Medulla oblongata (tissue), 1 donor: ENCODE data around the gene BATF2.
"Not testable (repeated sequence)": the region's sequence is repeated elsewhere in the genome, so short reads cannot be mapped to it uniquely, and the experiment has no call there.

ENCODE experiments used
- DNase-seq: peaks from one replicate; pipeline ENCODE4 v3.0.0-alpha.2; 2015; ENCODE audit errors: extremely low spot score

Gene BATF2, protein sequence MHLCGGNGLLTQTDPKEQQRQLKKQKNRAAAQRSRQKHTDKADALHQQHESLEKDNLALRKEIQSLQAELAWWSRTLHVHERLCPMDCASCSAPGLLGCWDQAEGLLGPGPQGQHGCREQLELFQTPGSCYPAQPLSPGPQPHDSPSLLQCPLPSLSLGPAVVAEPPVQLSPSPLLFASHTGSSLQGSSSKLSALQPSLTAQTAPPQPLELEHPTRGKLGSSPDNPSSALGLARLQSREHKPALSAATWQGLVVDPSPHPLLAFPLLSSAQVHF

DNA sequence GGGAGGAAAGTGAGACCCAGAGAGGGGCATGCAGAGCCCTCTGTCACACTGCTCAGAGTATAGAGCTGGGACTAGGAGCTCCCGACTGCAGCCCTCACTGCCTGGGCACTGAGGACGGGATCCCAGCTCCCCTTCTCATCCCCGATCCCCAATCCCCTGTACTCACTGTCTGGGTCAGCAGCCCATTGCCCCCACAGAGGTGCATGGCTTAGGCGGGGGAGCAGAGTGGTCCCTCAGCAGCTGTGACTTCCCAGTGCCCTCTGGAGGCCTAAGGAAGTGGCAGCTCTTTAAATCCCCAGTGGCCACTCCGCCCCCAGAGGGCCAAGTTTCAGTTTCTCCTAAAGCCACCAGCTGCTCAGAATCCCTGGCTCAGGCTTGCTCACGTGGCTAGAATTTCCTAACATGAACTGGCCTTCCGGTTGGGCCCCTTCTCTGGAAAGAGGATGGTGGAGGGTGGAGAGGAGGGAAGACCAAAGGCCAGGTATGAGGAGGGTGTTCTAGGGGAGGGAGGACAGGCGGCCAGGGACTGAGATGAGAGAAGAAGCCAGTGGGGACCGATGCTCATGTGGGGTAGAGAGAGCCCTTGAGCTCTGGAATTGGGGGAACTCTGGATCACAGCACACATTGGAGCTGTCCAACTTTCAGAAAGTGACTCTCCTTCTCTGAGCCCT is at the start of gene BATF2:
Gene BATF2, minus strand, starts transcription at position 262 of the 671 bp plus-strand sequence. Its CDS starts 57 bp downstream, at position 205.
- peak; percentile 90 for DNase-seq

- no peak for DNase-seq
Observed at GRCh38 chr11:65045728-65046127, 49.0 kb upstream of the BATF2 start.

GRCh38 chr11:65045061-65045460 is 48.3 kb upstream of the BATF2 start:
- DNase-seq = no peak

- DNase-seq = peak; percentile 68
Observed at GRCh38 chr11:65043881-65044501, 47.2 kb upstream of the BATF2 start.

DNA sequence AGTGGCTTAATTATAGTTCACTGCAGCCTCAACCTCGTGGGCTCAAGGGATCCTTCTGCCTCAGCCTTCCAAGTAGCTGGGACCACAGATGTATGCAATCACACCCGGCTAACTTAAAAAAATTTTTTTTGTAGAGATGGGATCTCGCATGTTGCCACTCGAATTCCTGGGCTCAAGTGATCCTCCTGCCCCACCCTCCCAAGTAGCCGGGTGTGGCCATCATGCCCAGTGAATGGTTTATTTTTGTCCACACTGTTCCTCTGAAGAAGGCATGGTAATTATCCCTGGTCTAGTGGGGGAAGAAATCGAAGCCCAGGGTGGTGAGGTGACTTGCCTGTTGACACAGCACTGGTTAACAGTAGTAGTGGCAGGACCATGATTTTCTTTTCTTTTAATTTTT is 46.1 kb upstream of the BATF2 start:
- DNase-seq = no peak

DNA sequence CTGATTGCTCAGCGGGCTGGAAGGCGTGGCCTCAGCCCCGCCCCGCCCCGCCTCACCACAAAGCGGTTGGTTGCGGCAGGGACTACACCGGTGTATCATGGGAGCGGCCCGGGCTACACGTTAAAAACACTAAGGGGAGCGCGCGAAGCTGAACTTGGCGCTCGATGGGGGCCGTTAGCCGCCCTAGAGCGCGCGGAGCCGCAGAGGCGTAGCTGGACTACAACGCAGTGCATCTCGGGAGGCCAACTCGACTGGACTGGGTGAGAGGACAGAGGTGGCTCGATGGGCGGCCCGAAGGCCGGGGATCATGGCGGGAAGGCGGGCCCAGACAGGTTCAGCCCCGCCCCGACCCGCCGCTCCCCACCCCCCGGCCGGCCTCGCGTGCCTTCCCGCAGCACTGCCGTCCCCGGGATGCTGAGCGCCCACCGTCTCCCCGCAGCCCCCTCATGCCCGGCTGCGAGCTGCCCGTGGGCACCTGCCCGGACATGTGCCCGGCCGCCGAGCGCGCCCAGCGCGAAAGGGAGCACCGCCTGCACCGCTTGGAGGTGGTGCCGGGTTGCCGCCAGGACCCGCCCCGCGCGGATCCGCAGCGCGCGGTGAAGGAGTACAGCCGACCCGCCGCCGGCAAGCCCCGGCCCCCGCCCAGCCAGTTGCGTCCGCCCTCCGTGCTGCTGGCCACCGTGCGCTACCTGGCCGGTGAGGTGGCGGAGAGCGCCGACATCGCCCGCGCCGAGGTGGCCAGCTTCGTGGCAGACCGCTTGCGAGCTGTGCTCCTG is 44.3 kb upstream of the BATF2 start, which contains the start of gene SAC3D1:
Gene SAC3D1, plus strand, starts transcription at position 364 of the 776 bp plus-strand sequence. Its CDS starts 83 bp downstream, at position 447.
- peak; percentile 92 for DNase-seq

DNA sequence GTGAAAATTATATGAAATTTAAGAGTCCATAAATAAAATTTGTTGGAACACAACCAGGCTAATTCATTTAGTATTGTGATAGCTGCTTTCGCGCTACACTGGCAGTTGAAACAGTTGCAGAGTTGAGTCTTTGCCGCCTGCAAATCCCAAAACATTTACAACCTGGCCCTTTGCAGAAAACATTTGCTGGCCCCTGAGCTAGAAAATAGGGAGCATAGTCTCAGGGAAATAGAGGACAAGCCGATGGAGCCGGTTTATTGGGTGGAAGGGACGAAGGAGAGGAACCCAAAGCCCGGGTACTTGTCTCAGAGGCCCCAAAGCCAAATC is 43.7 kb upstream of the BATF2 start:
- DNase-seq = no peak

DNA sequence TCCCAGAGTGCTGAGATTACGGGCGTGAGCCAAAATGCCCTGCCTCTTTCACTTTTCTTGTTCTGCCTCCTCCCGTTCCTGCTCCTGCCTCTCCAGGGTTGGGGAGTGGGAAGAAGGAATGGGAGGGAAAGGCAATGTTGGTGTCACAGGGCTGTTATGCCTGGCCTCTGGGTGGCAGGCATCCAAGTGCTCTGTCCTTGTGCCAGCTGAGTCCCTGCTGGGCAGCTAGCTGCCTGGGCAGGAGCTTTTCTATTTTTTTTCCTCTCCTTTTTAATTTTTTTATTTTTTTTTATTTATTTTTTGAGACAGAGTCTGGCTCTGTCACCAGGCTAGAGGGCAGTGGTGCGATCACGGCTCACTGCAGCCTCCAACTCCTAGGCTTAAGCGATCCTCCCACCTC is 40.2 kb upstream of the BATF2 start:
- DNase-seq = peak; percentile 85

- no peak for DNase-seq
Observed at GRCh38 chr11:65035579-65035978, 38.8 kb upstream of the BATF2 start.

- no peak for DNase-seq
Observed at GRCh38 chr11:65034423-65034822, 37.7 kb upstream of the BATF2 start.

DNA sequence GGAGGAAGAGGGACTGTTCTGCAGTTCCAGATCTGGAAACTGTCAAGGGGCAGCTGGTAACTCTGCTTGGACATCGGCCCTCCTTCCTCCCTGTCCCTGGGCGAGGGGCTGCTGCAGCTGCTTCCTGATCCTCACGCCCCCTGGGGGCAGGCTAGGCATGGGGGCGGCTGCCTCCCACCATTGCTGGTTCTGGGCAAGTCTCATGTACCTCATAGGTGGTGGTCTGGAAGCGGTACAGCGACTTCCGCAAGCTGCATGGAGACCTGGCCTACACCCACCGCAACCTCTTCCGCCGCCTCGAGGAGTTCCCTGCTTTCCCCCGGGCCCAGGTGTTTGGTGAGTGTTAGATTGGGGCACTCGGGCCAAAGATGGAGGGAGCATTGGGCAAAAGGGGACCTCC is 35.4 kb upstream of the BATF2 start:
- DNase-seq = no peak

DNA sequence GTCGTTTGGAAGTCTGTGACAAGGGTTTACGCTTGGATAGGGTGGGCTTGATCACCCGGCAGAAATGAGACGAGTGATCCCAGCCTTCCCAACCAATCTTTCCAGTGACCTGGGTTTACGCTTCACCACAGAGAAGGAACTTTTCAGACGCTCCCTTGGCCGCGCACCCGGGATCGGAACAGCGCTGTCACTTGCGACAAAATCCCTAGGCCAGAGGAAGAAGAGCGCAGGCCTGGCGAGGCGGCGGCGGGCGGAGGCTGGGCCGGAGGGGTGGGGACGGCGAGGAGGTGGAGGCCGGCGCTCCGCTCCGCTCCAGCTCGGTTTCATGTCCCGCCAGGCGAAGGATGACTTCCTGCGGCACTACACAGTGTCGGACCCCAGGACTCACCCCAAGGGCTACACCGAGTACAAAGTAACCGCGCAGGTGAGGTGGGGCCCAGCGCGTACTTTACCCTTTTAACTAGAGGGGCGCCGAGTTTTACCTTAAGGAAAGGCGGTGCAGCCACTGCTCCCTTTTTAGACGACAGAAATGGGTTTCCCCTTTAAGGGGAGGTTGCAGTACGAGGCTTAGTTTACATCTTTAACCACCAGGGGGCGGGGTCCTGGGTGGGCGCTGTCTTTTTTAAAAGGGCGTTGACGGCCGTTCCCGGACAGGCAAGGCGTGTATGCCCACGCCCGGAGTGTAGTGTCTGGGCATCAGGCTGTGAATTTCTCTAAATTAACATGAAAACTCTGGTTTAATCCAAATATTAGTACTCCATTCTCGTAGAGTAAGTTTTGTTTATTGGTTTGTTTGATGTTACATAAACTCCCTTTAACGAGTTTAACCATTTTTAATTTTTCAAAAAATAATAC is 30.7 kb upstream of the BATF2 start, which contains the start of gene SNX15:
Gene SNX15, plus strand, starts transcription at position 227 of the 855 bp plus-strand sequence. Its CDS starts 99 bp downstream, at position 326.
- peak; percentile 99 for DNase-seq

GRCh38 chr11:65026810-65027209 is 30.0 kb upstream of the BATF2 start:
- no peak for DNase-seq

DNA sequence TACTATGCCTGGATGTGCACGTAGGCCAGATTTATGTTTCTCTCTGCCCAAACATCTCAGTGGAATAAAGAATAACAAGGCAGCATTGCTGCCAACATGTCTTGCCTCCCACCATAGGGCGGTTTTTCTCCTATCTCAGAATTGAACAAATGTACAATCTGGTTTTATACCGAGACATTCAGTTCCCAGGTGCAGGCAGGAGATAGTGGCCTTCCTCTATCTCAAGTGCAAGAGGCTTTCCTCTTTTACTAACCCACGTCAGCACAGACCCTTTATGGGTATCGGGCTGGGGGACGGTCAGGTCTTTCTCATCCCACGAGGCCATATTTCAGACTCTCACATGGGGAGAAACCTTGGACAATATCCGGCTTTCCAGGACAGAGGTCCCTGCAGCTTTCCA is 26.7 kb upstream of the BATF2 start:
- DNase-seq = not testable (repeated sequence)

GRCh38 chr11:65021509-65021908 is 24.7 kb upstream of the BATF2 start:
- no peak for DNase-seq

- DNase-seq = no peak
Observed at GRCh38 chr11:65021003-65021402, 24.2 kb upstream of the BATF2 start.

- DNase-seq = no peak
Observed at GRCh38 chr11:65019824-65020223, 23.1 kb upstream of the BATF2 start.

- no peak for DNase-seq
Observed at GRCh38 chr11:65017937-65018336, 21.2 kb upstream of the BATF2 start.

DNA sequence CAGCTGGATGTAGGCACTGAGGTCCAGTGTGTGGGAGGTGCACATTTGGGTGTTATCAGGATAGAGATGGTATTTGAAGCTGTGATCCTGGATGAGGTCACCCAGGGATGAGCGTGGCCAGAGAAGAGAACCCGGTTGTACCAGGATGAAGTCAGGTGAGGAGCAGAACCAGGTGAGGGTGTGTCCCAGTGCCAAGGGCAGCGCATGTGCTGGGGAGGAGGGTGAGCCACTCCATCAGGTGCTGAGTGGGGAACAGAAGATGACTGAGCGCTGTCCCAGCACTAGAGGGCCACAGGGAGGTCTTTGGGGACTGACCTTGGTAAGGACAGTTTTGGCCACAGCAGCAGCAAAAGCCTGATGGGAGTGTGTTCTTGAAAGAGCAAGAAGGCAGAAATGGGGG is 19.9 kb upstream of the BATF2 start:
- DNase-seq = no peak

DNA sequence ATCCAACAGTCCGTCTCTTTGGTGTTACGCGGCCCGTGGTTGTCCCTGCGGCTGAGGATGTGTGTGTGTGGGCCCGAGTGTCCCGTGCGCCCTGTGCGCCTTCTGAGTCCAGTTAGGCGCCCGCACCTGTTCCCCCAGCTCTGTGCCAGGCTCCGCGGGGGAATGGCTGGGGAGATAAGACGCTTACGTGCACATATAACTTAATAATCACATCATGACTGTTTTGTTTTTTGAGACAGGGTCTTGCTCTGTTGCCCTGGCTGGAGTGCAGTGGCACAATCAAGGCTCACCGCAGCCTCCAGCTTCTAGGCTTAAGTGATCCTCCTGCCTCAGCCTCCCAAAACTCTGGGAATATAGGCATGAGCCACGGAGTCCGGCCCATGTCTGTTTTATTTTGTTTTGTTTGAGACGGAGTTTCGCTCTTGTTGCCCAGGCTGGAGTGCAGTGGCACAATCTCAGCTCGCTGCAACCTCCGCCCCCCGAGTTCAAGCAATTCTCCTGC is 18.0 kb upstream of the BATF2 start:
- no peak for DNase-seq
